ENCODE measurements around the gene EHD4. TPM values are rescaled to one million over a fixed set of nuclear protein-coding genes. Genes with fewer than 3 reads are reported as not detected.
A peak's percentile ranks its signal among the peaks of the same experiment; 100 is the strongest.

The EHD4 gene
- total RNA-seq, 4 donors from 2014 or later, result 10.0 to 25.4 (median 20.3) TPM

GRCh38 chr15:41961595-41962202 is 10.7 kb downstream of the EHD4 start:
- no peaks in the 10 kb centered on the region for H3K36me3 ChIP-seq
- 93 to 100% methylated on average over 1 of the region's 1 CpG for WGBS, 2 donors (ENCODE audit: low coverage in 1 of 2)
- no peak overlapping the region for H3K4me3 ChIP-seq
- TF ChIP-seq CTCF (IDR thresholded peaks at IDR 0.05) (no peak), POLR2AphosphoS5 (IDR thresholded peaks at IDR 0.05) (no peak), EP300 (IDR thresholded peaks at IDR 0.05) (no peak), POLR2A (IDR thresholded peaks at IDR 0.05) (no peak)
- no peaks in the 10 kb centered on the region for H3K27me3 ChIP-seq
- H3K4me1 ChIP-seq, result peaks cover 0 to 34% (median 0%) of the 10 kb centered on the region in 3 donors
- no peak for ATAC-seq
- no peaks in the 10 kb centered on the region for H3K9me3 ChIP-seq
- H3K27ac ChIP-seq, result no peak overlapping the region

- 83 to 87% methylated on average over 2 of the region's 2 CpGs for WGBS, 2 donors (ENCODE audit: low coverage in 1 of 2)
- ATAC-seq, result no peak
- Histone ChIP-seq H3K27ac (no peak overlapping the region), H3K36me3 (no peaks in the 10 kb centered on the region), H3K27me3 (no peaks in the 10 kb centered on the region), H3K4me1 (peaks cover 0 to 34% (median 0%) of the 10 kb centered on the region in 3 donors), H3K9me3 (no peaks in the 10 kb centered on the region), H3K4me3 (no peak overlapping the region)
- TF ChIP-seq POLR2A (IDR thresholded peaks at IDR 0.05) (no peak), POLR2AphosphoS5 (IDR thresholded peaks at IDR 0.05) (no peak), EP300 (IDR thresholded peaks at IDR 0.05) (no peak), CTCF (IDR thresholded peaks at IDR 0.05) (no peak)
These were observed 11.3 kb downstream of the EHD4 start for GRCh38 chr15:41961001-41961518.

GRCh38 chr15:41958002-41958420 is 14.3 kb downstream of the EHD4 start:
- Histone ChIP-seq H3K4me3 (no peak overlapping the region), H3K27me3 (no peaks in the 10 kb centered on the region), H3K4me1 (peaks cover 0 to 33% (median 0%) of the 10 kb centered on the region in 3 donors), H3K27ac (peak overlapping the region in 2 of 4 donors; percentile 9 to 43), H3K9me3 (no peaks in the 10 kb centered on the region), H3K36me3 (peaks cover 0 to 11% of the 10 kb centered on the region in 2 donors)
- peak; percentile 13 for ATAC-seq
- 54 to 70% methylated on average over 3 to 4 of the region's 7 CpGs for WGBS, 2 donors (ENCODE audit: low coverage in 1 of 2)
- TF ChIP-seq CTCF (IDR thresholded peaks at IDR 0.05) (no peak), POLR2A (IDR thresholded peaks at IDR 0.05) (no peak), POLR2AphosphoS5 (IDR thresholded peaks at IDR 0.05) (no peak), EP300 (IDR thresholded peaks at IDR 0.05) (no peak)

GRCh38 chr15:41957021-41957897 is 15.1 kb downstream of the EHD4 start:
- peaks cover 0 to 37% (median 0%) of the 10 kb centered on the region in 3 donors for H3K4me1 ChIP-seq
- H3K36me3 ChIP-seq, result peaks cover 0 to 18% of the 10 kb centered on the region in 2 donors
- 83 to 100% methylated on average over 1 to 10 of the region's 12 CpGs for WGBS, 2 donors (ENCODE audit: low coverage in 1 of 2)
- ATAC-seq, result no peak
- H3K4me3 ChIP-seq, result no peak overlapping the region
- H3K9me3 ChIP-seq, result no peaks in the 10 kb centered on the region
- no peaks in the 10 kb centered on the region for H3K27me3 ChIP-seq
- peak overlapping the region in 2 of 4 donors; percentile 9 to 43 for H3K27ac ChIP-seq
- TF ChIP-seq CTCF (IDR thresholded peaks at IDR 0.05) (no peak), POLR2A (IDR thresholded peaks at IDR 0.05) (no peak), POLR2AphosphoS5 (IDR thresholded peaks at IDR 0.05) (no peak), EP300 (IDR thresholded peaks at IDR 0.05) (no peak)

Data from gastroesophageal sphincter (tissue), 4 donors.